Measurements from ENCODE around the gene MYCT1.

GRCh38 chr6:152695372-152696045 is 2.2 kb upstream of the MYCT1 start:
- TF ChIP-seq, protein P1, sequence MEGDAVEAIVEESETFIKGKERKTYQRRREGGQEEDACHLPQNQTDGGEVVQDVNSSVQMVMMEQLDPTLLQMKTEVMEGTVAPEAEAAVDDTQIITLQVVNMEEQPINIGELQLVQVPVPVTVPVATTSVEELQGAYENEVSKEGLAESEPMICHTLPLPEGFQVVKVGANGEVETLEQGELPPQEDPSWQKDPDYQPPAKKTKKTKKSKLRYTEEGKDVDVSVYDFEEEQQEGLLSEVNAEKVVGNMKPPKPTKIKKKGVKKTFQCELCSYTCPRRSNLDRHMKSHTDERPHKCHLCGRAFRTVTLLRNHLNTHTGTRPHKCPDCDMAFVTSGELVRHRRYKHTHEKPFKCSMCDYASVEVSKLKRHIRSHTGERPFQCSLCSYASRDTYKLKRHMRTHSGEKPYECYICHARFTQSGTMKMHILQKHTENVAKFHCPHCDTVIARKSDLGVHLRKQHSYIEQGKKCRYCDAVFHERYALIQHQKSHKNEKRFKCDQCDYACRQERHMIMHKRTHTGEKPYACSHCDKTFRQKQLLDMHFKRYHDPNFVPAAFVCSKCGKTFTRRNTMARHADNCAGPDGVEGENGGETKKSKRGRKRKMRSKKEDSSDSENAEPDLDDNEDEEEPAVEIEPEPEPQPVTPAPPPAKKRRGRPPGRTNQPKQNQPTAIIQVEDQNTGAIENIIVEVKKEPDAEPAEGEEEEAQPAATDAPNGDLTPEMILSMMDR (IDR thresholded peaks at IDR 0.05), result no peak
- TF ChIP-seq POLR2A (IDR thresholded peaks at IDR 0.05), result no peak

Measured in breast epithelium (tissue), 3 donors.